Dedifferentiated amniotic fluid mesenchymal stem cell (primary cell): ENCODE data around the gene ITSN1.
A peak's percentile ranks its signal among the peaks of the same experiment; 100 is the strongest.

ENCODE experiments used
- DNase-seq: peaks from one replicate; pipeline ENCODE4 v3.0.0-alpha.2; 2016; ENCODE audit errors: extremely low spot score

The ITSN1 gene

GRCh38 chr21:33731447-33731846 is 89.1 kb downstream of the ITSN1 start:
- DNase-seq: no peak

- no peak for DNase-seq
Measured at GRCh38 chr21:33732038-33732437, 89.7 kb downstream of the ITSN1 start.

GRCh38 chr21:33733601-33734000 is 91.3 kb downstream of the ITSN1 start:
- DNase-seq: no peak

- DNase-seq: no peak
Measured at GRCh38 chr21:33734291-33734690, 92.0 kb downstream of the ITSN1 start.

GRCh38 chr21:33734818-33735217 is 92.5 kb downstream of the ITSN1 start:
- no peak for DNase-seq

GRCh38 chr21:33736569-33736968 is 94.3 kb downstream of the ITSN1 start:
- DNase-seq: no peak

- no peak for DNase-seq
Measured at GRCh38 chr21:33739701-33740100, 97.4 kb downstream of the ITSN1 start.

GRCh38 chr21:33747420-33747819 is 105.1 kb downstream of the ITSN1 start:
- no peak for DNase-seq

GRCh38 chr21:33748903-33749302 is 106.6 kb downstream of the ITSN1 start:
- DNase-seq: no peak

GRCh38 chr21:33750017-33750416 is 107.7 kb downstream of the ITSN1 start:
- DNase-seq: no peak

GRCh38 chr21:33751120-33751519 is 108.8 kb downstream of the ITSN1 start:
- DNase-seq: no peak

GRCh38 chr21:33751533-33751932 is 109.2 kb downstream of the ITSN1 start:
- DNase-seq: no peak

- no peak for DNase-seq
Measured at GRCh38 chr21:33752260-33752659, 110.0 kb downstream of the ITSN1 start.

GRCh38 chr21:33753886-33754285 is 111.6 kb downstream of the ITSN1 start:
- DNase-seq: no peak

- no peak for DNase-seq
Measured at GRCh38 chr21:33754481-33754880, 112.2 kb downstream of the ITSN1 start.

- no peak for DNase-seq
Measured at GRCh38 chr21:33755354-33755753, 113.1 kb downstream of the ITSN1 start.

GRCh38 chr21:33760641-33761440 is 118.5 kb downstream of the ITSN1 start:
- DNase-seq: peak; percentile 57

- peak; percentile 94 for DNase-seq
Measured at GRCh38 chr21:33761441-33762036, 119.2 kb downstream of the ITSN1 start.

- no peak for DNase-seq
Measured at GRCh38 chr21:33762803-33763581, 120.7 kb downstream of the ITSN1 start.

- DNase-seq: no peak
Measured at GRCh38 chr21:33763582-33763899, 121.2 kb downstream of the ITSN1 start.

GRCh38 chr21:33767236-33767635 is 124.9 kb downstream of the ITSN1 start:
- no peak for DNase-seq

GRCh38 chr21:33767960-33768359 is 125.7 kb downstream of the ITSN1 start:
- no peak for DNase-seq

GRCh38 chr21:33769057-33769456 is 126.8 kb downstream of the ITSN1 start:
- DNase-seq: no peak
